Glomerular visceral epithelial cell (primary cell): Measurements from ENCODE around the gene ACIN1.
A peak's percentile ranks its signal among the peaks of the same experiment; 100 is the strongest.

Source experiments
- DNase-seq: peaks from one replicate; pipeline ENCODE4 v3.0.0-alpha.2; 2016; ENCODE audit errors: extremely low spot score

ACIN1 gene

DNA sequence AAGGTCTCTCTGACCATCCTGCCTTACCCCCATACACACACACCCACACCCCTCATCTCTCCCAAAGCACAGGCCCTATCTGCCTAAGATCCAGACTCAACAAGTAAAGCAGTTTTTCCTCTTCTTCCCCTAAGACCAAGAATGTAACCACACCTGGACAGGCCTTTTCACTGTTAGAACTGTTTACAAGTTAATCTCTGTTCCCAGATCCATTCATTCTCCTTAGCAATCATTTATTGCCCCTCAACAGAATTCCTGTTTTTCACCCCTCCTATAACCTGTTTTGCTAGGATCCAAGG, 11.8 kb upstream of the ACIN1 start:
- no peak for DNase-seq

GRCh38 chr14:23105348-23105824, 10.4 kb upstream of the ACIN1 start:
- DNase-seq, result no peak

DNA sequence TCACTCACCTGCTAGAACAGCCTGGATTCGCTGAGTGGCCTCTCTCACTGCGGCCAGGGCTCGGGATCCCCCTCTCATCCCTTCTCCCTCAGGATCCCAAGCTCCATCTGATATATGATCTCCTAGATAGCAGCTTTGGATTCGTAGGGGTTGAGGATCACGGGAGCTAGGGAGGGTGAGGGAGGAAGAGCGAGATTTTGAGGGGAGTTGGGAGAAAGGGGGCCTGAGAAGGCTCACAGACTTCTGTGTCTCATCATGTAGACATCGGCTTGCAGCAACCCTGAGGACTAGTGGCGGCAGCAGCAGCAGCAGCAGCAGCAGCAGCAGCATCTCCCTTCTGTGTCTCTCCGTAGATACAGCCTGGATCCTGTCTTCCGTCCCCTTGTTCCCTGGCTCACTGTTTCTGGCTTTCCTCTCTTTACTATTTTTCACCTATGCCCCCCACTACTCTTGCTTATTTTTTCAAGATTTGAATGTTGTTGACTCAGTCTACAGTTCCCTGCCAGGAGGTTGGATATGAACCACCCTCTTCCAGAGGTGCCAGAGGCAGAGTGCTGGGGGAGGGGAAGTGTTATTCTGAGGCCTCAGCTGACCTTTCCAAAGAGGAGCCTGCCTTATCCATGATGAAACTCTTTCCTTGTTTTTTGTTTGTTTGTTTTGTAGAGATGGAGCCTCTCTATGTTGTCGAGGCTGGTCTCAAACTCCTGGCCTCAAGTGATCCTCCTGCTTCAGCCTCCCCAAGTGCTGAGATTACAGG, 9.8 kb upstream of the ACIN1 start, which contains the start of gene CIROP:
TSS of gene CIROP (minus strand) at position 399 of the 757 bp plus-strand sequence. CDS start at position 330, 69 bp downstream.
- DNase-seq, result no peak

- no peak for DNase-seq
Observed at GRCh38 chr14:23104070-23104590, 9.2 kb upstream of the ACIN1 start.

- DNase-seq, result no peak
Observed at GRCh38 chr14:23103581-23103980, 8.6 kb upstream of the ACIN1 start.

DNA sequence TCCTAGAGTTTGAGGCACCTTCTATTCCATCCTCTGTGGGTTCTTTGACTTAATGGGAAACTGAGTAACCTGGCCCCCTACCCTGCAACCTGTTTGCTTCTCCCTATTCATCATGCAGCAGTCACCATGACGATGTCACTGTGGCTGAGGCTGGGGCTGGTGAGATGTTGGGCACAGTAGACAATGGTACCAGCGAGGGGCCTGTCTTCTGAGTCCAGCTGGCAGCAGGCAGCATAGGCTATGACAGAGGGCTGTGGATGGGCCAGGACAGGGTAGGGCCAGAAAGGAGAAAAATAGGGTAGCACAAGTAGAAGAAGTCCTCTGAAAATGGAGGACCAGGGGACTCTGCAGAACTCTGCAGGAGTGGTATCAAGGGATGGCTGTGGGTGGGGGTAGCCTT, 7.9 kb upstream of the ACIN1 start:
- no peak for DNase-seq

- DNase-seq, result no peak
Observed at GRCh38 chr14:23101986-23102625, 7.2 kb upstream of the ACIN1 start.

DNA sequence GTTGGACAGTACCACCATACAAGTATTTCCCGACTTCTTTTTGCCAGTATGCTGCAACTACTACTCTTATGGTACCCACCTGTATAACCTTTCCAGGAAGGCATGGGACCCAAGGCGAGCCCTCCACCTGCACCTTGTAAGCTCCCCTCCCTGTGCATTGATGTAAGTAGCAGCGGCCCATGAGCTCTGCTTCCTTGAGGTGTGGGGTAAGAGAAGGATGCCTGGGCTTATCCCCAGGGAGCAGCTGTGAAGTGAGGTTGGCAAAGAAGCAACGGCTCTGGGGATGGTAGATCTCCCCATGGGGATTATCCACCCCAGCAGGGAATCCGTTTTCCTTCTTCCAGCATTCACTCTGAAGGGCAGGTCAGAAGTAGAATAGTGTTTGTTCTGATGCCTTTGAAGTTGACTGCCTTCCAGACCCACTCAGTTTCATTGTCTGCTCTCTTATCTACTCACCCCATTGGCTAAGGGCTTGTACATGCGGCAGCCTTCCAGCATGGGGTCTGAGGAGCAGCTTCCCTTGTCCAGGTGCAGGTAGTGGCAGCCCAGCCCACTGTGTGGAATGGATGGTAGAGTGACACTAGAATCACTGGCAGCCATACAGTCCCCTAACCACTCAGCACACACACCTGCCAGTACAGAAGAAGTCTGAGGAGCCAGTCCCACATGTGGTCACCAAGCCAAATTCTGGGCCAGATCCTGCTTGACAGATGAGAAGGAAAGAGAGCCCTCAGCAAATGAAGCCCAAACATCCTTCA, 6.5 kb upstream of the ACIN1 start:
- no peak for DNase-seq

DNA sequence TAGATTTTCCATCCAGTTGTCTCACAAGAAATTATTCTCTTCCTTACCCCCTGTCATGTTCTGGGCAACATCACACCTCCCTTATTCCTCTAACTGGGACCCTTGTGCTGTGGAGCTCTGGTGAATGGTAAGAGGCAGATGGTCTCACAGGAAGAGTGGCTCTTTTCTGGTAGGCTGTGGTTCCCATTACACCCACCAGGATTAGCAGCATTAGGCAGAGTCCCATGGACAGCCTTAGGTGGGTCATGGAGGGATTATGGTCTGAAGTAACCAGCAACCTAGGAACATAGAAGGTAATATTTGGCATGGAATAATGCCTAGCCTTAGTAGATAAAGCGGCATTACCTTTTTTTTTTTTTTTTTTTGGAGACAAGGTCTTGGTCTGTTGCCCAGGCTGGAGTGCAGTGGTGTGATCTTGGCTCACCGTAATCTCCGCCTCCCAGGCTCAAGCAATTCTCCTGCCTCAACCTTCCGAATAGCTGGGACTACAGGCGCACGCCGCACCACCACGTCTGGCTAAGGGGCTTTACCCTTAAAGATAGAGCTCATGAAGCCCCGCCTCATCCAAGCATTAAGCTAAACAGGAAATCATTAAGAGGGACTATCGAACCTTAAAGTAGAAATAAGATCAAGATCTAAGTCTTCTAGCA, 4.4 kb upstream of the ACIN1 start:
- DNase-seq, result no peak

DNA sequence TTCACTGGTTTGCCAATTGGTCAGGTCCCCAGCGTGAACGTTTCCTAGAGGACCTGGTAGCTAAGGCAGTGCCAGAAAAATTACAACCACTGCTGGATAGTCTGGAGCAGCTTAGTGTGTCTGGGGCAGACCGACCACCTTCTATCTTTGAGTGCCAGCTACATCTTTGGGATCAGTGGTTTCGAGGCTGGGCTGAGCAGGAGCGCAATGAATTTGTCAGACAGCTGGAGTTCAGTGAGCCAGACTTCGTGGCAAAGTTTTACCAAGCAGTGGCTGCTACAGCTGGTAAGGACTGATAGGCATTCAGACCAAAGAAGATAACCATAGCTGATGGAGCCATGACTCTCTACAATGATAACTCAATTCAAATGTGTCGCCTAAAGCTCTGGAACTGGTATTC, 2.9 kb upstream of the ACIN1 start:
- DNase-seq, result no peak

- peak; percentile 100 for DNase-seq
Observed at GRCh38 chr14:23095196-23096108, 516 bp upstream of the ACIN1 start, which contains the start of gene C14orf119. TSS of gene C14orf119 (plus strand) at chr14:23095505. CDS start at chr14:23097659, 2,154 bp downstream.

GRCh38 chr14:23093991-23094665, 808 bp downstream of the ACIN1 start:
- DNase-seq, result no peak

- no peak for DNase-seq
Observed at GRCh38 chr14:23093526-23093925, 1.4 kb downstream of the ACIN1 start.

DNA sequence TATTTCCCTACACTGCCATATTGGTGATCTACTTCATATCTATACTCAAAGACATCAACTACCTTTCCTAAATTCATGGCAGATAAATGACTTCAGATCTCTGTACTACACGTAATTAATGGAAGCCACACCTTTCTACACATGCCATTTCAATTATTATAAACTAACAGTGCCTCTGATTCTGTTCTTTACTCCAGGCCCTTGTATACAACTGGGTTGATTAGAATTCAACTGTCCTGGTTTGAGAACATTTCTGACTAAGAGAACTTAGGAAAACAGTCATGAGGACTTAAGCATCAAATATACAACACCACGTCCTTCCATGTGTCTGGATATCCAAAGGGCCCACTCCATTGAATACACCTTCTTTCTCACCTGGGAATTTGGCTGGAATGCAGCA, 1.8 kb downstream of the ACIN1 start:
- no peak for DNase-seq

- no peak for DNase-seq
Observed at GRCh38 chr14:23091294-23092225, 3.4 kb downstream of the ACIN1 start.

DNA sequence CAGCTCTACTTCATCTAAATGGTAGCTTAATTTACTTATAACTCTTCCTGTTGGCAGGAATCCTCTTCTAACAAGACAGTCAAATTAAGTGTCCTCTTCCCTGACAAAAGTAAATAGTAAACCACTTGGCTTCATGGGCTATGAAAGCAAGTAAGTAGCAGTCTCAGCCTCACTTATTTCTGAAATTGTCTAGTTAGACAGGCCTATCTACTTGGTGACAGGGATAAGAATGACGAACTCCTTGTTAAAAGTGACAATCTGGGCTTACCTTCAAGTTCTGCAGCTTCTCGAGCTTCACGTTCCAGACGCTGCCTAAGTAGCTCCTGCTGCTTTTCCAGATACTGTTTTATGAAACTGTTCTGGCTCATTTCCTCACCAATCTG, 4.7 kb downstream of the ACIN1 start:
- no peak for DNase-seq

GRCh38 chr14:23089498-23090253, 5.3 kb downstream of the ACIN1 start:
- no peak for DNase-seq

GRCh38 chr14:23086565-23086964, 8.4 kb downstream of the ACIN1 start:
- DNase-seq, result no peak
